Limb (tissue), 2 donors: ENCODE data around the gene LYPD3.

Source experiments
- DNase-seq, 2 donors: peaks; one replicate each; pipeline ENCODE4 v3.0.0-alpha.2; 2016; ENCODE audit errors: extremely low spot score in 2 of 2

The LYPD3 gene

GRCh38 chr19:43435775-43436174 is 29.6 kb downstream of the LYPD3 start:
- no peak for DNase-seq

GRCh38 chr19:43433689-43434088 is 31.7 kb downstream of the LYPD3 start:
- no peak for DNase-seq

- DNase-seq = no peak
Measured at GRCh38 chr19:43433358-43433673, 32.1 kb downstream of the LYPD3 start.

DNA sequence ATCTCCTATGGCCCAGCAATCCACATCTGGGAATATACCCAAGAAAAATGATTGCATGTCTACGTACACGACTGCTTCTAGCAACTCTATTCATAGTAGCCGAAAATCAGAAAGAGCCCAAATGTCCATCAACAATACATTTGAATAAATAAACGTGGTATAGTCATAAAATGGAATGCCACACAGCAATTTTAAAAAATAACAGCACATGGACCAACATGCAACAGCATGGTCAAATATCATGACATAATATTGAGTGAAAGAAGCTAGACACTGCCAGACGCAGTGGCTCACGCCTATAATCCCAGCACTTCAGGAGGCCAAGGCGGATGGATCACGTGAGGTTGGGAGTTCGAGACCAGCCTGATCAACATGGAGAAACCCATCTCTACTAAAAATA is 34.4 kb downstream of the LYPD3 start:
- no peak for DNase-seq

DNA sequence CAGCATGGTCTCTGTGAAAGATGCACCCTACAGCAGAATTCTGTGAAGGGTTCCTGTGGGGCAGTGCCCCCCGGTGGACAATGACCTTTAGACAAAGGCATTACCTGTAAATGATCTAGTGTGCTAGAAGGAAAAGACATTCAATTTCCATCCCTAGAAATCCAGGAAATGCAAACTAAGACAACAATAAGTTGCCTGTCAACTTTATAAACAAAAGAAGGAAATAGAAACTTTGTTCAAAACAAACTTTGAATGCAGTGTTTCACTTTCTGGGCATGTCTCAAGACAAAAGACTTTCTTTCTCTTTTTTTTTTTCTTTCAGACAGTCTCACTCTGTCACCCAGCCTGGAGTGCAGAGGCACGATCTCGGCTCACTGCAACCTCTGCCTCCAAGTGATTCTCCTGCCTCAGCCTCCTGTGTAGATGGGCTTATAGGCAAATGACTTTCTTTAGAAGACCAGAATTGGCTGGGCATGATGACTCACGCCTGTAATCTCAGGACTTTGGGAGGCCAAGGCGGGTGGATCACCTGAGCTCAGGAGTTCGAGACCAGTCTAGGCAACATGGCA is 35.2 kb downstream of the LYPD3 start:
- no peak for DNase-seq

DNA sequence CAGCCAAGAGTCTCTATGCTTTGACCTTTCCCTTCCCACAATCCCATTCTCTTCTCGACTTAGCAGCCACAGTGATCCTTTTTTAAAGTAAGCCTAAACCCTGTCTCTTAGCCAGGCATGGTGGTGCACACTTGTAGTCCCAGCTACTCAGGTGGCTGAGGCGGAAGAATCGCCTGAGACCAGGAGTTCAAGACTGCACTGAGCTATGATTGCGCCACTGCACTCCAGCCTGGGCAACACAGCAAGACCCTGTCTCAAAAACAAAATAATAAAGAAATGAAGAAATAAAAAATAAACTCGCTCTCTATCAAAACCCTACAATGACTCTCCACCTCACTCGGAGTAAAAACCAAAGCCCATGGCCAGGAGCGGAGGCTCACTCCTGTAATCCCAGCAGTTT is 36.0 kb downstream of the LYPD3 start:
- no peak for DNase-seq

DNA sequence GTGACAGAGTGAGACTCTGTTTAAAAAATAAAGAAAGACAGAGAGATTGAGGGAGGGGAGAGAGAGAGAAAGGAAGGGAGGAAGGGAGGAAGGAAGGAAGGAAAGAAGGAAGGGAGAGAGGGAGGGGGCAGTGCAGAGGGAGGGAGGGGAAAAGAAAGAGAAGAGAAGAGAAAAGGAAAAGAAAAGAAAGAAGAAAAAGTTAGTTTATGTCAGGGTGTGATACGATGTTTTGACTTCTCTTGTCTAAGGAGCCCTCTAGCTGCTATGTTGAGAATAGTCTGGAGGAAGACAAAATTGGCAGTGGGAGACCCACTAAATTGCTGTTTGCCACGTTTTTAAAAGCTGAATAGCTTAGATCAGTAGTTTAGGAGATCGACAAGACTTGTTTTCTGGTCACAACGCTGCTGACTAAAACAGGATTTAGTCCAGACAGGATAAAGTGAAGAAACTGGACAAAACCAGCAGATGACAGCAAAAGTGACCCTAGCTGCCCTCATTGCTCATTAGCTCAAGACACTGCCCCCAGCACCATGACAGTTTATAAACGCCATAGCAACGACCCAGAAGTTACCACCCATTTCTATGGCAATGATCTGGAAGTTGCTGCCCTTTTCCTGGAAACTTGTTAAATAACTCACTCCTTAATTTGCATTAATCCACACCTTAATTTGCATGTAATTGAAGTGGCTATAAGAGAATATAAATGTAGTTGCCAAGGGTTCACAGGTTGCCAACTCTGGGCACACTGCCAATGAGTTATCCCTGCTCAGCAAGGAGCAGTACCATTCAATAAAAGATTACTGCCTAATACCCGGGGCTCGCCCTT is 39.6 kb downstream of the LYPD3 start:
- DNase-seq = peak in 1 of 2 donors; percentile 42

- no peak for DNase-seq
Measured at GRCh38 chr19:43423779-43424178, 41.6 kb downstream of the LYPD3 start.

DNA sequence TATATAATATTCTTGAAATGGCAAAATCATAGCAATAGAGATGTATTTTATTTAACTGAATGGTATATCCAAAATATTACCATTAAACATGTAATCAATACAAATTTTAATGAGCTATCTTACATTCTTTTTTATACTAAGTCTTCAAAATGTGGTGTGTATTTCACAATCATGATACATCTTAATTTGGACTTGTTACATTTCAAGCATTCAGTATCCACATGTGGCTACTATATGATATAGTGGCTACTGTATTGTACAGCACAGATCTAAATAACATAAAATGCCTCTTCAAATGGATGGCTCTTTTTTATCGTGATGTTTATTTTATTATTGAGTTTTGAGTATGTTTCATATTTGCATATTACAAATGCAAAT is 42.7 kb downstream of the LYPD3 start:
- DNase-seq = no peak

DNA sequence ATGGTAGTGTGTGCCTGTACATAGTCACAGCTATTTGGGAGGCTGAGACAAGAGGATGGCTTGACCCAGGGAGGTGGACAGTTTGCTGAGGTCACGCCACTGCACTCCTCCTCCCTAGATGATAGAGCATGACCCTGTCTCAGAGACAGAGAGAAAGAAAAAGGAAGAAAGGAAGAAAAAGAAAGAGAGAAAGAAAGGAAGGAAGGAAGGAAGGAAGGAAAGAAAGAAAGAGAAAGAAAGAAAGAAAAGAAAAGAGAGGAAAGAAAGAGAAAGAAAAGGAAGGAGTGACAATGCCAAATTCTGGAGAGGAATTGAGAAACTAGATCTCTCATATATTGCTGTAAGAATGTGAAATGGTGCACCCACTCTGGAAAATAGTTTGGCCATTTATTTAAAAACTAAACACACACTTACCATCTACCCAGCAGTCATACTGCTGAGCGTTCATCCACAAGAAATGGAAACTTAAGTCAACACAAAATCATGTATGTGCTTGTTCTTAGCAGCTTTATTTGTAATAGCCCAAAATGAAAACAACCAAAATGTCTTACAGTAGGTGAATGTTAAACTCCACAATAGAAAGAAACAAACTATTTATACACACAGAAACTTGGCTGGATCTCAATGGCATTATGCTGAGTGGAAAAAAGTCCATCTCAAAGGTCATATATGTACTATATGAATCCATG is 43.3 kb downstream of the LYPD3 start:
- DNase-seq = no peak

DNA sequence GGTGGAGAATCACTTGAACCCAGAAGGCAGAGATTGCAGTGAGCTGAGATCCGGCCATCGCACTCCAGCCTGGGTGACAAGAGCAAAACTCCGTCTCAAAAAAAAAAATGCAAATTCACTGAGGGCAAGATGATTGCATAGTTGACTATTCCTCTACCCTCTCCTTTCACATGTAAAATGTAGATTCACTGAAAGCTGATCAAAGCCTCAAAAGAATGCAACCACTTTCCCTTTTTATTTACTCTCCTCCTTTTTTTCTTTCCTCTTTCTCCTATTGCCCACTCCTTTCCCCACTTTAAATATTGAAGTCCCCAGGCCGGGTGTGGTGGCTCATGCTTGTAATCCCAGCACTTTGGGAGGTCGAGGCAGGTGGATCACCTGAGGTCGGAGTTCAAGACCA is 44.5 kb downstream of the LYPD3 start:
- no peak for DNase-seq

GRCh38 chr19:43416951-43417623 is 48.3 kb downstream of the LYPD3 start:
- DNase-seq = no peak

GRCh38 chr19:43414554-43414953 is 50.9 kb downstream of the LYPD3 start, which contains the start of gene TEX101:
TSS of gene TEX101 (plus strand) at chr19:43414890. CDS start at chr19:43415920, 1,030 bp downstream.
- no peak for DNase-seq

DNA sequence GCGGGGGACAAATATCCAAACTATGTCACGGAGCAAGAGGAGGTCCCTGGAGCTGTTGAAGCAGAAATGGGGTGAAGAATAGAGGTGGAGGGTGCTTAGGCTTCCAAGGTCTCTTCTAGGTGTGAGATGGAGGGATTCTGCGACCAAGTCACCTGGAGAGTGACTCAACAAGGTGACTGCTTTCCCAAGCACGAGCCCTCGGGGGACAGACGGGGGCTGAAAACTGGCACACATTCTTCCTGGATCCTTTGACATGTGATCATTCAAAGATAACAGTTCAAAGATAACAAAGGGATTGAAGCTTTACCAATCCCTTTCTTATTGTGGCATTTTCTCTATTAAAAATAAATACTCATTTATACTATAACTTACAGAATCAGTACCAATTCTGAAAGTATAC is 53.0 kb downstream of the LYPD3 start:
- DNase-seq = no peak
